GM19238 (cell line): ENCODE measurements around the gene MZF1.
A peak's percentile ranks its signal among the peaks of the same experiment; 100 is the strongest.

Source experiments
- DNase-seq: peaks from one replicate; pipeline ENCODE4 v3.0.0; 2011; ENCODE audit warnings: low spot score; ENCODE audit not compliant: insufficient read length

Gene MZF1

GRCh38 chr19:58570770-58571574 is 2.2 kb downstream of the MZF1 start:
- DNase-seq: no peak

- no peak for DNase-seq
Observed at GRCh38 chr19:58569943-58570670, 3.0 kb downstream of the MZF1 start.

- no peak for DNase-seq
Observed at GRCh38 chr19:58569191-58569942, 3.8 kb downstream of the MZF1 start.

- DNase-seq: no peak
Observed at GRCh38 chr19:58568453-58569130, 4.5 kb downstream of the MZF1 start.

- no peak for DNase-seq
Observed at GRCh38 chr19:58566989-58567388, 6.1 kb downstream of the MZF1 start.

GRCh38 chr19:58563823-58564222 is 9.3 kb downstream of the MZF1 start:
- no peak for DNase-seq

GRCh38 chr19:58563034-58563573 is 10.0 kb downstream of the MZF1 start:
- no peak for DNase-seq

- no peak for DNase-seq
Observed at GRCh38 chr19:58562122-58563033, 10.8 kb downstream of the MZF1 start.

GRCh38 chr19:58561373-58562121 is 11.6 kb downstream of the MZF1 start:
- DNase-seq: no peak

GRCh38 chr19:58560921-58561320 is 12.2 kb downstream of the MZF1 start:
- DNase-seq: no peak

GRCh38 chr19:58560007-58560887 is 12.9 kb downstream of the MZF1 start:
- DNase-seq: no peak

GRCh38 chr19:58559275-58560006 is 13.7 kb downstream of the MZF1 start:
- DNase-seq: peak; percentile 96

- DNase-seq: peak; percentile 93
Observed at GRCh38 chr19:58558623-58559274, 14.4 kb downstream of the MZF1 start.

GRCh38 chr19:58558066-58558622 is 15.0 kb downstream of the MZF1 start, which contains the start of gene UBE2M:
Gene UBE2M, minus strand, starts transcription at chr19:58558611. Its CDS starts 230 bp downstream, at chr19:58558381.
- DNase-seq: no peak

- no peak for DNase-seq
Observed at GRCh38 chr19:58557221-58558065, 15.7 kb downstream of the MZF1 start.
